ENCODE measurements around the gene S100A14.

GRCh38 chr1:153614189-153614900 is 1.8 kb downstream of the S100A14 start:
- TF ChIP-seq CTCF (IDR thresholded peaks at IDR 0.05): no peak
- no peak for TF ChIP-seq POLR2A (IDR thresholded peaks at IDR 0.05)

All from right lobe of liver (tissue), 4 donors.